Progenitor cell of endocrine pancreas (in vitro differentiated cells): ENCODE measurements around the gene HORMAD2. TPM values are rescaled to one million over a fixed set of nuclear protein-coding genes. Genes with fewer than 3 reads are reported as not detected.

Experiments used
- DNase-seq: peaks from one replicate; pipeline ENCODE4 v3.0.0; 2021; ENCODE audit warnings: low spot score; ENCODE audit not compliant: unreplicated experiment
- H3K27ac Mint-ChIP-seq: 2 replicates; pipeline ENCODE4 v1.8.0; 2021; ENCODE audit warnings: mild to moderate bottlenecking, moderate library complexity, mixed read lengths
- H3K27me3 Mint-ChIP-seq: 2 replicates; pipeline ENCODE4 v1.8.0; 2021; ENCODE audit warnings: mixed read lengths
- H3K36me3 Mint-ChIP-seq: 2 replicates; pipeline ENCODE4 v1.8.0; 2022; ENCODE audit warnings: mixed read lengths; ENCODE audit not compliant: insufficient read depth
- H3K4me1 Mint-ChIP-seq: 2 replicates; pipeline ENCODE4 v1.8.0; 2021; ENCODE audit warnings: low read depth, mixed read lengths
- H3K4me3 Mint-ChIP-seq: 2 replicates; pipeline ENCODE4 v1.8.0; 2021; ENCODE audit warnings: low read depth, mild to moderate bottlenecking, moderate library complexity, mixed read lengths
- H3K9me3 Mint-ChIP-seq: 2 replicates; pipeline ENCODE4 v1.8.0; 2021; ENCODE audit warnings: low read depth, mixed read lengths
- CTCF ChIP-seq: fragments of 200-600 bp; sonication (generic); IDR thresholded peaks from one replicate; pipeline ENCODE4 v1.5.0; 2021; ENCODE audit warnings: antibody characterized with exemption, mild to moderate bottlenecking; ENCODE audit not compliant: unreplicated experiment
- total RNA-seq: library from RNA; stranded (reverse); gene quantifications from 2 replicates; pipeline ENCODE4 v1.2.1, GENCODE V29; 2021

Gene HORMAD2
- total RNA-seq, 1 donor from 2014 or later: not detected

GRCh38 chr22:30064172-30064571, 16.1 kb upstream of the HORMAD2 start:
- Mint-ChIP-seq H3K4me1 (peaks cover 9% of the 10 kb centered on the region), H3K36me3 (peaks cover 2% of the 10 kb centered on the region), H3K27me3 (no peaks in the 10 kb centered on the region), H3K4me3 (no peak overlapping the region), H3K9me3 (peaks cover 14% of the 10 kb centered on the region), H3K27ac (no peak overlapping the region)
- no peak for DNase-seq
- TF ChIP-seq CTCF: no peak

GRCh38 chr22:30073743-30074142, 6.5 kb upstream of the HORMAD2 start:
- H3K27me3 Mint-ChIP-seq: peaks cover 34% of the 10 kb centered on the region
- H3K9me3 Mint-ChIP-seq: no peaks in the 10 kb centered on the region
- no peak for TF ChIP-seq CTCF
- no peak overlapping the region for H3K4me3 Mint-ChIP-seq
- no peaks in the 10 kb centered on the region for H3K36me3 Mint-ChIP-seq
- H3K4me1 Mint-ChIP-seq: peaks cover 16% of the 10 kb centered on the region
- no peak for DNase-seq
- no peak overlapping the region for H3K27ac Mint-ChIP-seq

GRCh38 chr22:30074147-30074546, 6.1 kb upstream of the HORMAD2 start:
- TF ChIP-seq CTCF: no peak
- DNase-seq: no peak
- Mint-ChIP-seq H3K4me3 (no peak overlapping the region), H3K27me3 (peaks cover 35% of the 10 kb centered on the region), H3K27ac (no peak overlapping the region), H3K36me3 (no peaks in the 10 kb centered on the region), H3K4me1 (peaks cover 17% of the 10 kb centered on the region), H3K9me3 (no peaks in the 10 kb centered on the region)

GRCh38 chr22:30074994-30075393, 5.3 kb upstream of the HORMAD2 start:
- no peak overlapping the region for H3K27ac Mint-ChIP-seq
- no peak overlapping the region for H3K4me3 Mint-ChIP-seq
- H3K36me3 Mint-ChIP-seq: no peaks in the 10 kb centered on the region
- no peak for TF ChIP-seq CTCF
- peaks cover 17% of the 10 kb centered on the region for H3K4me1 Mint-ChIP-seq
- no peaks in the 10 kb centered on the region for H3K9me3 Mint-ChIP-seq
- peaks cover 35% of the 10 kb centered on the region for H3K27me3 Mint-ChIP-seq
- no peak for DNase-seq

- no peak for DNase-seq
- Mint-ChIP-seq H3K27me3 (peaks cover 40% of the 10 kb centered on the region), H3K27ac (peak overlapping the region; percentile 30), H3K4me1 (peaks cover 20% of the 10 kb centered on the region), H3K9me3 (peaks cover 4% of the 10 kb centered on the region), H3K4me3 (no peak overlapping the region), H3K36me3 (peaks cover 3% of the 10 kb centered on the region)
- no peak for TF ChIP-seq CTCF
Measured at GRCh38 chr22:30077279-30077880, 2.9 kb upstream of the HORMAD2 start.
